ENCODE measurements around the gene SAG. TPM values are rescaled to one million over a fixed set of nuclear protein-coding genes. Genes with fewer than 3 reads are reported as not detected.

The SAG gene
- total RNA-seq, 1 donor from 2014 or later = not detected

- H3K27ac Mint-ChIP-seq = no peak overlapping the region
- peaks cover 51% of the 10 kb centered on the region for H3K4me1 Mint-ChIP-seq
- H3K36me3 Mint-ChIP-seq (ENCODE audit: low read depth) = peaks cover 41% of the 10 kb centered on the region
- H3K27me3 Mint-ChIP-seq = no peaks in the 10 kb centered on the region
- no peak overlapping the region for H3K4me3 Mint-ChIP-seq
- H3K9me3 Mint-ChIP-seq = no peaks in the 10 kb centered on the region
- intact Hi-C loops (cut with micrococcal nuclease) = loop anchor here (5.0 to 10.0 kb wide), 2 partner anchors 44 to 274 kb away; no protein-coding TSS in a partner anchor
- no peak for DNase-seq
Measured at GRCh38 chr2:233358335-233358734, 50.7 kb downstream of the SAG start.

DNA sequence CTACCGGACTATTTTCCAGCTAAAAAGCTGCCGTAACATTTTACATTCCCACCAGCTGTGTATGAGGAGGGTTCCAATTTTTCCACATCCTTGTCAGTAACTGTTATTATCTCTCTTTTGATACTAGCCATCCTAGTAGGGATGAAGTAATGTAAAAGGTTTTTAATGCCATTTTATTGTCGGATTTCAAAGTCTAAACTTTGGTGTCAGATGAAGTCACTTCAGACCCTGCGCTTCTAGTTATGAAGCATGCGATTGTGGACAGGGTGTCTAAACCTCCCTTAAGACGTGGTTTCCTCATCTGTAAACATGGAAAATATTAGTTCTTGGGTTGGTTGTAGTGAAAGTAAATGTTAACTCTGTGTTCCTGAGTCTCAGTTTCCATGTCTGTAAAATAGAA, 51.3 kb downstream of the SAG start:
- H3K4me3 Mint-ChIP-seq = no peak overlapping the region
- peaks cover 48% of the 10 kb centered on the region for H3K4me1 Mint-ChIP-seq

DNA sequence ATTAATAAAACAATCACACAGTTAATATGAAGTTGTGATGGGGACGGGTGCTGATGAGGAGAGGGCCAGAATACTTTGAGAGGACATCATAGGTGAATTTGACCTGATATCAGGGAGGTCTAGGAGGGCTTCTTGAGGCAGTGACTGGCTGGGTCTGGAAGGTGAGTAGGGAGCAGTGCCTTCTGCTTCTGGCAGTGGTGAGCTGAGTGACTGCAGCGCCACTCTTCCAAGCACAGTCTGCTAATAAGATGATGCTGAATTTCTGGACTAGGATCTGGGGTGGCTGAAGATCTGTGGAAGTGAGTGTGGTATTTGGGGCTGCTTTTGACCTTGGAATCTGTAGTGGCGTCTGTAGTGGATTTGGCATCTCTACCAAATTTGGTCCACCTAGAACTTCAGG, 52.2 kb downstream of the SAG start:
- peaks cover 50% of the 10 kb centered on the region for H3K4me1 Mint-ChIP-seq
- no peak for DNase-seq
- H3K27me3 Mint-ChIP-seq = no peaks in the 10 kb centered on the region
- no peak overlapping the region for H3K27ac Mint-ChIP-seq
- no peak overlapping the region for H3K4me3 Mint-ChIP-seq
- no peaks in the 10 kb centered on the region for H3K9me3 Mint-ChIP-seq
- peaks cover 47% of the 10 kb centered on the region for H3K36me3 Mint-ChIP-seq (ENCODE audit: low read depth)
- intact Hi-C loops (cut with micrococcal nuclease) = loop anchor here (5.0 to 10.0 kb wide), 2 partner anchors 42 to 275 kb away; no protein-coding TSS in a partner anchor

More for the DNA sequence above, 51.3 kb downstream of the SAG start:
- Mint-ChIP-seq H3K27me3 (no peaks in the 10 kb centered on the region), H3K27ac (peak overlapping the region; percentile 26), H3K36me3 (ENCODE audit: low read depth) (peaks cover 45% of the 10 kb centered on the region), H3K9me3 (no peaks in the 10 kb centered on the region)
- no peak for DNase-seq
- intact Hi-C loops (cut with micrococcal nuclease) = loop anchor here (5.0 to 10.0 kb wide), 2 partner anchors 43 to 274 kb away; no protein-coding TSS in a partner anchor

GRCh38 chr2:233360771-233361176, 53.2 kb downstream of the SAG start:
- peaks cover 43% of the 10 kb centered on the region for H3K36me3 Mint-ChIP-seq (ENCODE audit: low read depth)
- intact Hi-C loops (cut with micrococcal nuclease) = no loop called here
- H3K27ac Mint-ChIP-seq = no peak overlapping the region
- DNase-seq = no peak
- peaks cover 44% of the 10 kb centered on the region for H3K4me1 Mint-ChIP-seq
- H3K4me3 Mint-ChIP-seq = no peak overlapping the region
- H3K9me3 Mint-ChIP-seq = no peaks in the 10 kb centered on the region
- no peaks in the 10 kb centered on the region for H3K27me3 Mint-ChIP-seq

DNA sequence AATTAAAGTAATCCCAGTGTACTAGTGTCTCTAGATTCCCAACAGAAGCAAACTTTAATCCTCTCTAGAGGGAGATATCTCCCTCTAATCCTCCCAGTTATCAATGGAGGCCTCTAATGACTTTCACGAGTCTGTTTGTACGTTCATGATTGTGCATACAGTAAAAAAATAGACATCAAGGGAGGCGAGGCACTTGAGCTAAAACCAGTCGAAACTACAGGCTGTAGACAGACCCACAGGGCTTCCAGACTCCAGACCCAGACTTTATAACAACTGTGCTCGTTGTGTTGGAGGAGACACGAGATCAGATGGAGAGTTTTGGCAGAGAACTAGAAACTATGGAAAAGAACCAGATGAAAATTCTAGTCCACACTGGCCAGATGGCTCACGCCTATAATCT, 53.7 kb downstream of the SAG start:
- Mint-ChIP-seq H3K9me3 (no peaks in the 10 kb centered on the region), H3K4me1 (peaks cover 44% of the 10 kb centered on the region), H3K4me3 (no peak overlapping the region), H3K36me3 (ENCODE audit: low read depth) (peaks cover 40% of the 10 kb centered on the region), H3K27me3 (no peaks in the 10 kb centered on the region), H3K27ac (no peak overlapping the region)
- intact Hi-C loops (cut with micrococcal nuclease) = no loop called here
- no peak for DNase-seq

GRCh38 chr2:233362742-233363141, 55.1 kb downstream of the SAG start:
- Mint-ChIP-seq H3K9me3 (no peaks in the 10 kb centered on the region), H3K4me1 (peaks cover 37% of the 10 kb centered on the region), H3K27me3 (no peaks in the 10 kb centered on the region), H3K27ac (no peak overlapping the region), H3K4me3 (no peak overlapping the region), H3K36me3 (ENCODE audit: low read depth) (peaks cover 32% of the 10 kb centered on the region)
- no peak for DNase-seq
- intact Hi-C loops (cut with micrococcal nuclease) = no loop called here

- no peak overlapping the region for H3K4me3 Mint-ChIP-seq
- H3K27ac Mint-ChIP-seq = no peak overlapping the region
- H3K27me3 Mint-ChIP-seq = no peaks in the 10 kb centered on the region
- peaks cover 31% of the 10 kb centered on the region for H3K4me1 Mint-ChIP-seq
- intact Hi-C loops (cut with micrococcal nuclease) = no loop called here
- H3K36me3 Mint-ChIP-seq (ENCODE audit: low read depth) = peaks cover 25% of the 10 kb centered on the region
- no peaks in the 10 kb centered on the region for H3K9me3 Mint-ChIP-seq
- DNase-seq = no peak
Measured at GRCh38 chr2:233363744-233364235, 56.2 kb downstream of the SAG start.

GRCh38 chr2:233365861-233366520, 58.4 kb downstream of the SAG start:
- Mint-ChIP-seq H3K27me3 (no peaks in the 10 kb centered on the region), H3K4me3 (no peak overlapping the region), H3K9me3 (no peaks in the 10 kb centered on the region), H3K36me3 (ENCODE audit: low read depth) (peaks cover 21% of the 10 kb centered on the region), H3K27ac (no peak overlapping the region), H3K4me1 (peaks cover 24% of the 10 kb centered on the region)
- DNase-seq = no peak
- intact Hi-C loops (cut with micrococcal nuclease) = no loop called here

DNA sequence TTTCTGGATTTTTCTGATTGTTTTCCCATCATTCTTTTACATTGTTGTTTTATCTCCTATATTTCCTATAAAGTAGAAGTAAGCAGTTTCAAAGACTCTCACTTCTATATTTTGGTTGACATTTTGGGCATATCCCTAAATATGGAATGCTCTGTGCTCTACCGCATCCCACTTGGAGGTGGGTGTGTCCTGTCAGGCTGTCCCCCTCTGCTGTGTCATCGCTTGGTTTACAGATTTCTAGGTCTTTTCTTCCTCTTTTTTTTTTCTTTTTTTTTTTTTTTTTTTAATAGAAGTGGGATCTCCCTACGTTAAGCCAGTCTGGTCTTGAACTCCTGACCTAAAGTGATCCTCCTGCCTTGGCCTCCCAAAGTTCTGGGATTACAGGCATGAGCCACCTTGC, 60.0 kb downstream of the SAG start:
- H3K9me3 Mint-ChIP-seq = no peaks in the 10 kb centered on the region
- peaks cover 16% of the 10 kb centered on the region for H3K36me3 Mint-ChIP-seq (ENCODE audit: low read depth)
- no peak overlapping the region for H3K4me3 Mint-ChIP-seq
- intact Hi-C loops (cut with micrococcal nuclease) = no loop called here
- H3K27ac Mint-ChIP-seq = no peak overlapping the region
- DNase-seq = no peak
- H3K4me1 Mint-ChIP-seq = peaks cover 22% of the 10 kb centered on the region
- H3K27me3 Mint-ChIP-seq = no peaks in the 10 kb centered on the region

DNA sequence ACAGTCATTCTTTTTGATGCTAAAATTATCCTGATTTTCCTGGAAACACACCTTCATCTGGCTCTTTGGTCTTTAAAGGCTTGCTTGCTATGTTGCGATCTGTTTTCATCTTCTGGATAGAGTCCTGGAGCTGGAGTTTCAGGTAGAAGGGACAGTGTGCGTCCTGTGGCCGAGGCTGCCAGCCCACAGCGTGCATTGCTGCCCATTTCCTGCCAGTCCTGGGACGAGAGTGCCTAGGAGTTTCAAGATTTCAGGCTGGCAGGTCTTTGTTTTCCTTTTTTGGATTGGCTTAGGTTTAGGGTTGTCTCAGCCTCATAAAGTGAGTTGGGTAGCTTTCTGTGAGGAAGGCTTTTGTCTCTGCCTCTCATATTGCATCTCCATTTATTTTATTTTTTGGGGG, 61.1 kb downstream of the SAG start:
- Mint-ChIP-seq H3K27ac (no peak overlapping the region), H3K4me1 (peaks cover 20% of the 10 kb centered on the region), H3K36me3 (ENCODE audit: low read depth) (peaks cover 17% of the 10 kb centered on the region), H3K27me3 (no peaks in the 10 kb centered on the region), H3K4me3 (no peak overlapping the region), H3K9me3 (no peaks in the 10 kb centered on the region)
- DNase-seq = no peak
- intact Hi-C loops (cut with micrococcal nuclease) = no loop called here

GRCh38 chr2:233369462-233369861, 61.8 kb downstream of the SAG start:
- Mint-ChIP-seq H3K27me3 (no peaks in the 10 kb centered on the region), H3K27ac (no peak overlapping the region), H3K9me3 (no peaks in the 10 kb centered on the region), H3K36me3 (ENCODE audit: low read depth) (peaks cover 14% of the 10 kb centered on the region), H3K4me1 (peaks cover 17% of the 10 kb centered on the region), H3K4me3 (no peak overlapping the region)
- no peak for DNase-seq
- intact Hi-C loops (cut with micrococcal nuclease) = no loop called here

DNA sequence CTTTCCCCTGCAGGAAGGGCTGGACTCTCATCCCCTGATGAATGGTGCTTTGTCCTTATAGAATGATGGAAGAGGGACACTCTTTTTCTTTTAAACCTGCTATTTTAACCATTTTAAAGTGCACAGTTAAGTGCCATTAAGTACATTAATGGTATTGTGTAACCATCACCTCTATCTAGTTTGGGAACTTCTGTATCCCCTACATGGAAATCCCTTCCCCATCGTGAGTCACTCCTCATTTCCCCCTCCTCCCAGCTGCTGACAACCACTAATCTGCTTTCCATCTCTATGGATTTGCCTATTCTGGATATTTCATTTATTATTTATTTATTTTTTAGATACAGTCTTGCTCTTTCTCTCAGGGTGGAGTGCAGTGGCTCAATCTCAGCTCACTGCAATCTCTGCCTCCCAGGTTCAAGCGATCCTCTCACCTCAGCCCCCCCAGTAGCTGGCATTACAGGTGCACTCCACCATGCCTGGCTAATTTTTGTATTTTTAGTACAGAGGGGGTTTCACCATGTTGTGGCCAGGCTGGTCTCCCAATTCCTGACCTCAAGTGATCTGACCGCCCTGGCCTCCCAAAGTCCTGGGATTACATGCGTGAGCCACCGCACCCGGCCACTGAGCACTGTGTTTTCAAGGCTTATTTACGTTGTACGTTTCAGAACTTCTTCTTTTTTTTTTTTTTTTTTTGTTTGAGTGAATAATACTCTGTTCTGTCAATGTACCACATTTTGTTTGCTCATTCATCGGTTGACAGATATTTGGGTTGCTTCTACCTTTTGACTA, 62.5 kb downstream of the SAG start:
- Mint-ChIP-seq H3K9me3 (no peaks in the 10 kb centered on the region), H3K27ac (no peak overlapping the region), H3K27me3 (no peaks in the 10 kb centered on the region), H3K4me1 (peaks cover 15% of the 10 kb centered on the region), H3K36me3 (ENCODE audit: low read depth) (peaks cover 14% of the 10 kb centered on the region), H3K4me3 (no peak overlapping the region)
- DNase-seq = no peak
- intact Hi-C loops (cut with micrococcal nuclease) = no loop called here

DNA sequence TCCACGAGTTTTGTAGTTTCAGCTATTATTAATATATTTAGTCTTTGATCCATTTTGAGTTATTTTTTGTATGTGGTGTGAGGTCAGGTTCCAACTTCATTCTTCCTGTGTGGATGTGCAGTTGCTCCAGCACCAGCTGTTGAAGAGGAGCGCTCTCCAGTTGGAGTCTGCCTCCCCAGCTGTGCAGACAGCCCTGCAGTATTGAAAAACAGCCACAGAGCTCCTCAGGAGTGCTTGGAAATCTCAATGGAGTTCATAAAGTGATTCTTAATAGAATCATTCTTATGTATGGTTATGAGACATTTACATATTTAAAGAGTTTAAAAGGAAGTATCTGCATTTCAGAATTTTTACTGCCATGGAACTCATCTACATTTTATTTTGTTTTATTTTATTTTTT, 64.0 kb downstream of the SAG start:
- DNase-seq = no peak
- H3K4me3 Mint-ChIP-seq = no peak overlapping the region
- H3K9me3 Mint-ChIP-seq = no peaks in the 10 kb centered on the region
- H3K36me3 Mint-ChIP-seq (ENCODE audit: low read depth) = peaks cover 23% of the 10 kb centered on the region
- H3K27me3 Mint-ChIP-seq = no peaks in the 10 kb centered on the region
- intact Hi-C loops (cut with micrococcal nuclease) = no loop called here
- H3K27ac Mint-ChIP-seq = no peak overlapping the region
- H3K4me1 Mint-ChIP-seq = peaks cover 9% of the 10 kb centered on the region

DNA sequence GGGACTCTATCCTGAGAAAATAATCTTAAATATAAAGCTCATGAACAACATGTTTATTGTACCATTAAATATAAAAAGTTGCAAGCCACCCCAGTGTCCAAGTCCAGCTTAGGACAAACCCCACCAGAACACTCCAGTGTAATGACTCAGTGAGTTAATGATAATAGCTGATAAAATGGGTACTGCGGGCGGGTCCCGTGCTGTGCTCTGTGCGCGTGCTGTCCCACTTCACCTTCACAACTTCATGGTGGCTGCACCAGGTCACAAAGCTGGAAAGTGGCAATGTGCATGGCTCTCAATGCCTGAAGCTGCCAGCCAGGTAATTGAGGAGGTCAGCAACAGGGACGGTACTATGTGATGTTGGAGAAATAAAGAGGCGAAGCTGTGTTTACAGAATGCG, 65.2 kb downstream of the SAG start:
- no peaks in the 10 kb centered on the region for H3K27me3 Mint-ChIP-seq
- DNase-seq = no peak
- intact Hi-C loops (cut with micrococcal nuclease) = no loop called here
- no peak overlapping the region for H3K4me3 Mint-ChIP-seq
- peaks cover 8% of the 10 kb centered on the region for H3K4me1 Mint-ChIP-seq
- H3K9me3 Mint-ChIP-seq = no peaks in the 10 kb centered on the region
- no peak overlapping the region for H3K27ac Mint-ChIP-seq
- H3K36me3 Mint-ChIP-seq (ENCODE audit: low read depth) = peaks cover 32% of the 10 kb centered on the region

Data from activated CD4-positive, alpha-beta T cell treated with anti-CD3 and anti-CD28 coated beads, Interleukin-2, amount 10 ng/mL, durations not matched to agents 24 days and 14 days (primary cell).